Glutamatergic neuron (in vitro differentiated cells): Measurements from ENCODE around the gene ALB. TPM values are rescaled to one million over a fixed set of nuclear protein-coding genes. Genes with fewer than 3 reads are reported as not detected.

Experiments used
- DNase-seq: peaks from one replicate; pipeline ENCODE4 v3.0.0; 2022
- H3K27ac Mint-ChIP-seq: one replicate; pipeline ENCODE4 v1.8.0; 2020; ENCODE audit warnings: mild to moderate bottlenecking, mixed read lengths, inconsistent platforms; ENCODE audit not compliant: unreplicated experiment
- H3K27me3 Mint-ChIP-seq: one replicate; pipeline ENCODE4 v1.8.0; 2020; ENCODE audit warnings: mild to moderate bottlenecking, moderate library complexity, mixed read lengths, inconsistent platforms; ENCODE audit not compliant: unreplicated experiment
- H3K36me3 Mint-ChIP-seq: one replicate; pipeline ENCODE4 v1.8.0; 2020; ENCODE audit warnings: mild to moderate bottlenecking, mixed read lengths, inconsistent platforms; ENCODE audit not compliant: unreplicated experiment
- H3K4me1 Mint-ChIP-seq: one replicate; pipeline ENCODE4 v1.8.0; 2020; ENCODE audit warnings: mild to moderate bottlenecking, low read depth, mixed read lengths, inconsistent platforms; ENCODE audit not compliant: unreplicated experiment
- H3K4me3 Mint-ChIP-seq: one replicate; pipeline ENCODE4 v1.8.0; 2020; ENCODE audit warnings: mild to moderate bottlenecking, mixed read lengths, inconsistent platforms; ENCODE audit not compliant: unreplicated experiment
- H3K9me3 Mint-ChIP-seq: one replicate; pipeline ENCODE4 v1.8.0; 2020; ENCODE audit warnings: mild to moderate bottlenecking, moderate library complexity, mixed read lengths, inconsistent platforms; ENCODE audit not compliant: unreplicated experiment
- total RNA-seq: library from RNA; stranded (reverse); fragmentation: NEBNext Ultra II Directional; extraction: Animal tissue kit (Norgen Biotek cat#: 25700); gene quantifications from one replicate; pipeline ENCODE4 v1.2.1, GENCODE V29; 2021; ENCODE audit not compliant: unreplicated experiment
- TF ChIP-seq, protein P1 (sequence below): fragments of 200-600 bp; sonication (generic); IDR thresholded peaks from one replicate; pipeline ENCODE4 v1.5.0; 2021; ENCODE audit not compliant: partially characterized antibody, unreplicated experiment

ALB gene
- total RNA-seq, 1 donor from 2014 or later: not detected

DNA sequence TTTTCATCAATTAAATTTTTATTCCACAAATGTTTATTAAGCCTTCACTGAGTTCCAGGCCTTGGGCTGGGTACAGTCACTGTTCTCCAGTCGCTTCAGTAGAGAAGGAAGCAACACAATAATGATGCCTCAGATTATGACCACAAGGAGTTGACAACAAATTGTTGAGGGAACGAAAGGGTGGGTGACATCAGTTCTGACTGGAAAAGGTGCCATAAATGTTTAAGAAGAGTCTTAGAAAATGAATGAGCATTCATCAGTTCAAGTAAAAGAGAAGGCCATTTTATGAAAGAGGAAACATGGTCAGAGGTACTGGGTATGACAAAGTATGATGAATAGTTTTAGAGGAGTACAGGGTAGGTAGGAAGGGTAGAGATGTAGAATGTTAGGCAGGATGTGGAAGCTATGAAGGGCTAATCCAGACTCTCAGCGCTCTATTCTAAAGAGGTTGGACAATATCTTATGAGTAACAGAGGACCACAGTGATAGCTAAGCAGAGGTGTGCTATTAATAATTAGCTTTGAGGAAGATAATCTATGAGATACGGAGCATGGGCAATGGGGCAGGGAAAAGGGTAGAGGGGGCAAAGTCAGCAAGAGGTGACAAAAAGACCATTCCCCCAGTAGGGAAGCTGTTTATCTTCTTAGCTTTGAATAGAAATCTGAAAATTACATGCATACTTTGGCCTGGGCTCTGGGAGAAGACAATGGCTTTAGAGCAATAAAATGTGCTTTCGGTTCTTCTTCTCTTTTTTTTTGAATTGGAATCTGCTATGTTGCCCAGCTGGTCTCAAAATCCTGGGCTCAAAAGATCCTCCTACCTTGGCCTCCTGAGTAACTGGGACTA, 52.3 kb downstream of the ALB start:
- H3K27me3 Mint-ChIP-seq: no peaks in the 10 kb centered on the region
- TF ChIP-seq, protein P1, sequence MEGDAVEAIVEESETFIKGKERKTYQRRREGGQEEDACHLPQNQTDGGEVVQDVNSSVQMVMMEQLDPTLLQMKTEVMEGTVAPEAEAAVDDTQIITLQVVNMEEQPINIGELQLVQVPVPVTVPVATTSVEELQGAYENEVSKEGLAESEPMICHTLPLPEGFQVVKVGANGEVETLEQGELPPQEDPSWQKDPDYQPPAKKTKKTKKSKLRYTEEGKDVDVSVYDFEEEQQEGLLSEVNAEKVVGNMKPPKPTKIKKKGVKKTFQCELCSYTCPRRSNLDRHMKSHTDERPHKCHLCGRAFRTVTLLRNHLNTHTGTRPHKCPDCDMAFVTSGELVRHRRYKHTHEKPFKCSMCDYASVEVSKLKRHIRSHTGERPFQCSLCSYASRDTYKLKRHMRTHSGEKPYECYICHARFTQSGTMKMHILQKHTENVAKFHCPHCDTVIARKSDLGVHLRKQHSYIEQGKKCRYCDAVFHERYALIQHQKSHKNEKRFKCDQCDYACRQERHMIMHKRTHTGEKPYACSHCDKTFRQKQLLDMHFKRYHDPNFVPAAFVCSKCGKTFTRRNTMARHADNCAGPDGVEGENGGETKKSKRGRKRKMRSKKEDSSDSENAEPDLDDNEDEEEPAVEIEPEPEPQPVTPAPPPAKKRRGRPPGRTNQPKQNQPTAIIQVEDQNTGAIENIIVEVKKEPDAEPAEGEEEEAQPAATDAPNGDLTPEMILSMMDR: no peak
- no peak for DNase-seq
- H3K27ac Mint-ChIP-seq: no peak overlapping the region
- H3K9me3 Mint-ChIP-seq: no peaks in the 10 kb centered on the region
- no peak overlapping the region for H3K4me3 Mint-ChIP-seq
- peaks cover 8% of the 10 kb centered on the region for H3K4me1 Mint-ChIP-seq
- H3K36me3 Mint-ChIP-seq: no peaks in the 10 kb centered on the region

DNA sequence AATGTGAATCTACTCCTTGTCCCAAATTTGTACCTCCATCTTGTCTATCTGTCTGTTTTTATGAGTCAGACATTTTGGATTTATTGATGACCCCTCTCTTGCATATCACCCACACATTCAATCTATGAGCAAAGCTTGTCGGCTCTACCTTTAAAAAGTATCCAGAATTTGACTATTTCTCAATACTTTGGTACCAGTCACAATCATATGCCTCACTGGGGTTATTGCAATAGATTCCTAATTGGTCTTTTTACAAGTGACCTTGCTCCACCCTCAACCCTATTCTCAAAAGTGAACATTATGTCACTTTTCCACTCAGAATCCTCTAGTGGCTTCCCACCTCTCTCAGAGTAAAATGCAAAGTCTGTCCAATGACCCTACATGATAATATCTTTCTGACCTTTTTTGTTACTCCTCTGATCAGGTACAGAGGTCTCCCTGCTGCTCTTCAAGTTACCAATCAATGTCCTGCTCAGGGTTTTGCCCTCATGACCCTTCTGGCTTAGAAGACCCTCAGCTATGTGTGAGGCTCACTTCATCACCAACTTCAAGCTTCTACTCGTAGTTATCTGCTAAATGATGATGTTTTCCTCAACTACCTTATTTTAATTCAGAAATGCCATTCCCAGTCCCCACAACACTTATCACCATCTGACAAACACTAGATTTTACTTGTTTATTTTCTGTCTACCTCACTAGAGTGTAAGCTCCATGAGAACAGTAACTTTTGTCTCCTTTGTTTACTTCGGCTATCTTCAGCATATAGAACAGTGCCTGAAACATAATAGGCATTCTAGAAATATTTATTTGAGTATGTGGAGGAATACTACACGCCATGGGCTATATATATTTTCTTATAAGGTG, 54.3 kb downstream of the ALB start:
- no peak overlapping the region for H3K27ac Mint-ChIP-seq
- H3K36me3 Mint-ChIP-seq: no peaks in the 10 kb centered on the region
- H3K27me3 Mint-ChIP-seq: no peaks in the 10 kb centered on the region
- TF ChIP-seq, protein P1: no peak
- no peaks in the 10 kb centered on the region for H3K9me3 Mint-ChIP-seq
- no peak overlapping the region for H3K4me3 Mint-ChIP-seq
- DNase-seq: no peak
- no peaks in the 10 kb centered on the region for H3K4me1 Mint-ChIP-seq

DNA sequence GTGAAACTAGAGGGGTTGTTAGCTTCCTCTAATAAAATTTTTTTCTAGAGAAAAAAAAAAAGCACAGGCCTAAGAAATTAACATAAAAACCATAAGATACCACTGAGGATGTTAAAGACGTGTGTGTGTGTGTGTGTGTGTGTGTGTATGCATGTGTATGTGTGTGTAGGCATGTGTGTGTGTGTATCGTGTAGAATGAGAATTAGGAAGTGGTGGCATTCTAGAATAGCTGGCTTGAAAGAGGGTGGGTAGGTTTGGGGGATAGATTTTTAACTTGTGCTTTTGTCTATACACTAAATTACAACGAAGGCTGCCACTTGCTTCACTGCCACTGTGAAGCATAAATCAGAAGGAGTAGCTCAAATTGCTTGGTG, 54.9 kb downstream of the ALB start:
- no peak overlapping the region for H3K27ac Mint-ChIP-seq
- H3K4me3 Mint-ChIP-seq: no peak overlapping the region

DNA sequence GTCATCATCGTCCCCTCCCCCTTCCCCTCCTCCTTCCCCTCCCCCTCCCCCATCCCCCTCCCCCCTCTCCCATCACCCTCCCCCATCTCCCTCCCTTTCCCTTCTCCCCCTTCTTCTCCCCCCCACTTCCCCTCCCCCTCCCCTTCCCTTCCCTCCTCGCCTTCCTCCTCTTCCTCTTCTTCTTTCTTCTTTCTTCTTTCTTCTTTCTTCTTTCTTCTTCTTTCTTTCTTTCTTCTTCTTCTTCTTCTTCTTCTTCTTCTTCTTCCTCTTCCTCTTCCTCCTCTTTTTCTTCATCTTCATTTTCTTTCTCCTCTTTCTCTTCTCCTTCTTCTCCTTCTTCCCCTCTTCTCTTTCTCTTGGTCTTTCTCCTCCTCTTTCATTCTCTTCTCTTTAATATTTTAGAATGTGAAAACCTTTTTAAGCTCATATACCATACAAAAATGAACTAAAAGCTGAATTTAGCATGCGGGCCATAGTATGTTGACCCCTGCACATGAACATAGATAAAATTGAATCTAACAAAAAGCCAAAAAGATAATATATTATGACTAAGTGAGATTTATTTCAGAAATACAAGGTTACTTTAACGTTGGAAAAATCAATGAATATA, 56.9 kb downstream of the ALB start:
- DNase-seq: no peak
- Mint-ChIP-seq H3K9me3 (no peaks in the 10 kb centered on the region), H3K4me1 (no peaks in the 10 kb centered on the region), H3K36me3 (no peaks in the 10 kb centered on the region), H3K27ac (no peak overlapping the region), H3K27me3 (no peaks in the 10 kb centered on the region), H3K4me3 (no peak overlapping the region)
- TF ChIP-seq, protein P1: no peak

More for the DNA sequence above, 54.9 kb downstream of the ALB start:
- no peak for DNase-seq
- H3K27me3 Mint-ChIP-seq: no peaks in the 10 kb centered on the region
- TF ChIP-seq, protein P1: no peak
- no peaks in the 10 kb centered on the region for H3K4me1 Mint-ChIP-seq
- no peaks in the 10 kb centered on the region for H3K9me3 Mint-ChIP-seq
- no peaks in the 10 kb centered on the region for H3K36me3 Mint-ChIP-seq
